Panc1 (cell line): ENCODE results near the gene RNF19B. TPM values are rescaled to one million over a fixed set of nuclear protein-coding genes. Genes with fewer than 3 reads are reported as not detected.

Experiments
- ATAC-seq: fragments of 200-7000 bp; cut with Tn5 transposase; 2 replicates; pipeline ENCODE4 v1.9.1; 2020; ENCODE audit warnings: mild to moderate bottlenecking, moderate library complexity
- BruUV-seq: library from RNA; stranded (reverse); fragments of 400-500 nt; replicated peaks from 2 replicates; lab custom pipeline; 2021; lab: Mats Ljungman, UMichigan
- CTCF ChIA-PET: fragments of 300-600 bp; sonication (Branson Sonifier 250); formaldehyde crosslinking; loops from one replicate; lab custom pipeline; 2022; ENCODE audit warnings: antibody characterized with exemption; lab: Charles Lee
- POLR2A ChIA-PET: fragments of 300-600 bp; sonication (Branson Sonifier 250); formaldehyde crosslinking; loops from one replicate; lab custom pipeline; 2022; ENCODE audit warnings: antibody characterized with exemption; lab: Charles Lee
- DNase-seq: peaks from one replicate; pipeline ENCODE4 v3.0.0-alpha.2; 2010; ENCODE audit warnings: low read depth, low spot score
- H3K27ac ChIP-seq: 2 replicates; pipeline ENCODE4 v1.5.1; 2011; ENCODE audit warnings: mild to moderate bottlenecking, low read length, inconsistent platforms
- H3K27me3 ChIP-seq: fragments of 200-500 bp; sonication (Bioruptor generic); 2 replicates; pipeline ENCODE4 v1.6.0; 2014; ENCODE audit warnings: low read length, inconsistent platforms; ENCODE audit not compliant: control insufficient read depth, insufficient read depth
- H3K36me3 ChIP-seq: fragments of 200-500 bp; sonication (Bioruptor generic); 2 replicates; pipeline ENCODE4 v1.5.1; 2014; ENCODE audit warnings: inconsistent platforms, mild to moderate bottlenecking, low read length, moderate library complexity; ENCODE audit not compliant: control insufficient read depth, insufficient read depth
- H3K4me1 ChIP-seq: 2 replicates; pipeline ENCODE4 v1.5.1; 2011; ENCODE audit warnings: inconsistent platforms, mild to moderate bottlenecking, low read length, moderate library complexity; ENCODE audit not compliant: control insufficient read depth, insufficient read depth
- H3K4me3 ChIP-seq, 2 experiments: 2 replicates each; pipeline ENCODE4 v1.5.1; 2011 to 2012; ENCODE audit warnings: low read depth in 2 of 2, low read length in 2 of 2, mild to moderate bottlenecking in 2 of 2, inconsistent platforms in 1 of 2, moderate library complexity in 1 of 2
- H3K9me3 ChIP-seq: fragments of 200-500 bp; sonication (Bioruptor generic); 2 replicates; pipeline ENCODE4 v1.5.1; 2014; ENCODE audit warnings: low read depth, mild to moderate bottlenecking, inconsistent platforms, low read length, moderate library complexity; ENCODE audit not compliant: control insufficient read depth, insufficient read depth
- CTCF ChIP-seq: fragments of 450-650 bp; IDR thresholded peaks from 2 replicates; pipeline ENCODE4 v1.5.1; 2017; ENCODE audit warnings: mild to moderate bottlenecking
- POLR2AphosphoS5 ChIP-seq: IDR thresholded peaks from 2 replicates; pipeline ENCODE4 v1.6.1; 2012; ENCODE audit warnings: mild to moderate bottlenecking, low read depth, low read length, moderate library complexity
- SIN3A ChIP-seq: IDR thresholded peaks from 2 replicates; pipeline ENCODE4 v1.6.1; 2012; ENCODE audit warnings: low read depth, mild to moderate bottlenecking, low read length, moderate library complexity, borderline replicate concordance; ENCODE audit not compliant: insufficient read depth
- TCF7L2 ChIP-seq: IDR thresholded peaks from 2 replicates; pipeline ENCODE4 v1.6.1; 2011; ENCODE audit warnings: mild to moderate bottlenecking, low read depth, low read length, inconsistent platforms
- in situ Hi-C: cut with HindIII; loops from 2 replicates; pipeline ENCODE4 v1.10.0; 2016; ENCODE audit warnings: low sequenced_read_pairs, low pct_unique_long_range_greater_than_20kb
- intact Hi-C: fragments of 100-400 bp; cut with micrococcal nuclease; formaldehyde crosslinking; loops from one replicate; pipeline ENCODE4 v1.10.0; 2022; ENCODE audit not compliant: unreplicated experiment
- total RNA-seq: library from RNA; stranded (reverse); gene quantifications from one replicate; pipeline ENCODE4 v1.2.1, GENCODE V29; 2021; ENCODE audit not compliant: unreplicated experiment
- TF ChIP-seq, protein P1 (sequence below), 2 experiments: IDR thresholded peaks; 2 replicates each; pipeline ENCODE4 v1.6.1; 2011 to 2012; ENCODE audit warnings: low read depth in 2 of 2, control low read depth in 1 of 2, low read length in 1 of 2, mild to moderate bottlenecking in 1 of 2, moderate library complexity in 1 of 2; ENCODE audit not compliant: insufficient read depth in 1 of 2

RNF19B gene
- total RNA-seq, 1 experiment from 2014 or later: 29.1 TPM

DNA sequence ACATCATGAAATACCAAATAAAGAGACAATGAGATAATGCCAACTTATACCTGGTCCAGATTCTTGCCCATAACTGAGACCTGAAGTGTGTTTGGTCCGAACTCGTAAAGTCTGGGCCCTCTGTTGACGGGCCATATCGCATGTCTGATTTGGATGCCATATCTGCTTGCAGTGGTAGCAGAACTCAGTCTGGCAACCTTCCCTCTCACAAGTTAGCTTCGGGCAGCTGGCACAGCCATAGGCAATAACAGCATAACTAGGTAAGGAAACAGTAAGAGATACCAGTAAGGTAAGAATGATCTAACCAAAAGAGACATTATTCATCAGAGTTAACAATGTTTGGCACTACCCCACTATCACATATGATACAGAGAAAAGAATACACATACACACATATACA, 15.1 kb downstream of the RNF19B start:
- CTCF ChIA-PET: interaction anchor here (0.7 kb wide), 1 partner anchor 9 kb away, joined by 3 read pairs; no protein-coding TSS in a partner anchor
- DNase-seq: no peak
- Histone ChIP-seq H3K4me3 (no peak overlapping the region), H3K27ac (no peak overlapping the region), H3K4me1 (peaks cover 9% of the 10 kb centered on the region), H3K36me3 (no peaks in the 10 kb centered on the region; the same call in 1 of the 2 replicates), H3K27me3 (no peaks in the 10 kb centered on the region), H3K9me3 (no peaks in the 10 kb centered on the region)
- intact Hi-C loops (no loop called here), in situ Hi-C loops (no loop called here)
- POLR2A ChIA-PET: no interaction called here
- no TSS peak for BruUV-seq
- TF ChIP-seq TCF7L2 (no peak), SIN3A (no peak), CTCF (no peak), POLR2AphosphoS5 (no peak)
- TF ChIP-seq, protein P1, sequence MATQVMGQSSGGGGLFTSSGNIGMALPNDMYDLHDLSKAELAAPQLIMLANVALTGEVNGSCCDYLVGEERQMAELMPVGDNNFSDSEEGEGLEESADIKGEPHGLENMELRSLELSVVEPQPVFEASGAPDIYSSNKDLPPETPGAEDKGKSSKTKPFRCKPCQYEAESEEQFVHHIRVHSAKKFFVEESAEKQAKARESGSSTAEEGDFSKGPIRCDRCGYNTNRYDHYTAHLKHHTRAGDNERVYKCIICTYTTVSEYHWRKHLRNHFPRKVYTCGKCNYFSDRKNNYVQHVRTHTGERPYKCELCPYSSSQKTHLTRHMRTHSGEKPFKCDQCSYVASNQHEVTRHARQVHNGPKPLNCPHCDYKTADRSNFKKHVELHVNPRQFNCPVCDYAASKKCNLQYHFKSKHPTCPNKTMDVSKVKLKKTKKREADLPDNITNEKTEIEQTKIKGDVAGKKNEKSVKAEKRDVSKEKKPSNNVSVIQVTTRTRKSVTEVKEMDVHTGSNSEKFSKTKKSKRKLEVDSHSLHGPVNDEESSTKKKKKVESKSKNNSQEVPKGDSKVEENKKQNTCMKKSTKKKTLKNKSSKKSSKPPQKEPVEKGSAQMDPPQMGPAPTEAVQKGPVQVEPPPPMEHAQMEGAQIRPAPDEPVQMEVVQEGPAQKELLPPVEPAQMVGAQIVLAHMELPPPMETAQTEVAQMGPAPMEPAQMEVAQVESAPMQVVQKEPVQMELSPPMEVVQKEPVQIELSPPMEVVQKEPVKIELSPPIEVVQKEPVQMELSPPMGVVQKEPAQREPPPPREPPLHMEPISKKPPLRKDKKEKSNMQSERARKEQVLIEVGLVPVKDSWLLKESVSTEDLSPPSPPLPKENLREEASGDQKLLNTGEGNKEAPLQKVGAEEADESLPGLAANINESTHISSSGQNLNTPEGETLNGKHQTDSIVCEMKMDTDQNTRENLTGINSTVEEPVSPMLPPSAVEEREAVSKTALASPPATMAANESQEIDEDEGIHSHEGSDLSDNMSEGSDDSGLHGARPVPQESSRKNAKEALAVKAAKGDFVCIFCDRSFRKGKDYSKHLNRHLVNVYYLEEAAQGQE (IDR thresholded peaks at IDR 0.05; ENCODE audit: insufficient read depth in 1 of 2, low read depth in 2 of 2, low read length in 1 of 2): no peak
- no peak for ATAC-seq

DNA sequence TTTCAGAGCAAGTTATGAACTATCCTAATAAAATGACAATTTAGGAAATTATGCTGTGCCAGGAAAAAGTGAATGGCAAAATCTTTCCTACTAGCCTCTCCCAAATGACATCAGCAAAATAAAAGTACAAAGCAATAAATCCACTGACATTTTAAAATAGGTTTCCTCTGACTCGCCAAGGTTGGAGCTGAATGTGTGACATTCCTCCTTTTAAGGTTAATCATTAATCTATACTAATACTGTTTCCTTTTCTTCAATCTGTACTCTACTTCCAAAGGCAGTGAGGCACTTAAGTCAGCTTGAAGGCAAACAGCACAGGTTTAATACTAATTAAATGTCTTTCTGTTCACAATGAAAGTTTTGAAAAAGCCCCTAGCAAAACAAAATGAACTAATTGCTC, 15.7 kb downstream of the RNF19B start:
- POLR2A ChIA-PET: no interaction called here
- no peak for ATAC-seq
- no peak for TF ChIP-seq SIN3A
- TF ChIP-seq POLR2AphosphoS5: no peak
- TF ChIP-seq CTCF: no peak
- TF ChIP-seq TCF7L2: no peak
- TF ChIP-seq, protein P1 (IDR thresholded peaks at IDR 0.05; ENCODE audit: insufficient read depth in 1 of 2, low read depth in 2 of 2, low read length in 1 of 2): no peak
- no TSS peak for BruUV-seq
- CTCF ChIA-PET: no interaction called here
- Histone ChIP-seq H3K4me1 (peaks cover 9% of the 10 kb centered on the region), H3K36me3 (no peaks in the 10 kb centered on the region; the same call in 1 of the 2 replicates), H3K27ac (no peak overlapping the region), H3K27me3 (no peaks in the 10 kb centered on the region), H3K4me3 (no peak overlapping the region), H3K9me3 (no peaks in the 10 kb centered on the region)
- no peak for DNase-seq
- in situ Hi-C loops (no loop called here), intact Hi-C loops (no loop called here)
